Measurements from ENCODE around the gene RPS6KL1. TPM values are rescaled to one million over a fixed set of nuclear protein-coding genes. Genes with fewer than 3 reads are reported as not detected.

RPS6KL1 gene
- 6.1 and 11.8 TPM in 2 replicates for total RNA-seq

GRCh38 chr14:74922752-74923401, at the start of gene RPS6KL1:
RPS6KL1 (minus strand) TSS chr14:74923260; CDS start chr14:74921541, 1,719 bp downstream.

GRCh38 chr14:74955229-74956026, 32.4 kb upstream of the RPS6KL1 start, which contains the start of gene PGF:
PGF (minus strand) TSS chr14:74955597; CDS start chr14:74955242, 355 bp downstream.

GRCh38 chr14:74881431-74882102, 41.5 kb downstream of the RPS6KL1 start, which contains the start of gene DLST:
DLST (plus strand) TSS chr14:74881916; CDS start chr14:74881954, 38 bp downstream.

GRCh38 chr14:74875941-74876913, 46.8 kb downstream of the RPS6KL1 start, which contains the start of gene PROX2:
PROX2 (minus strand) TSS chr14:74876145; CDS start chr14:74863834, 12,311 bp downstream.

Other genes with a start within 250 kb of the RPS6KL1 start
- 26.6 and 29.6 TPM in 2 replicates for gene AREL1, start 210.2 kb downstream of the RPS6KL1 start, total RNA-seq
- 26.3 and 27.1 TPM in 2 replicates for gene FCF1, start 210.1 kb downstream of the RPS6KL1 start, total RNA-seq
- 24.3 and 43.1 TPM in 2 replicates for gene YLPM1, start 159.9 kb downstream of the RPS6KL1 start, total RNA-seq
- not detected in 2 replicates for gene PROX2, start 47.1 kb downstream of the RPS6KL1 start, total RNA-seq
- 50.0 and 63.7 TPM in 2 replicates for gene DLST, start 41.3 kb downstream of the RPS6KL1 start, total RNA-seq
- 285 and 395 TPM in 2 replicates for gene PGF, start 32.3 kb upstream of the RPS6KL1 start, total RNA-seq
- gene EIF2B2, start 79.7 kb upstream of the RPS6KL1 start, total RNA-seq: 160 and 165 TPM in 2 replicates
- 12.8 and 21.7 TPM in 2 replicates for gene MLH3, start 128.2 kb upstream of the RPS6KL1 start, total RNA-seq
- gene ACYP1, start 140.8 kb upstream of the RPS6KL1 start, total RNA-seq: 8.4 and 10.8 TPM in 2 replicates
- gene ZC2HC1C, start 146.4 kb upstream of the RPS6KL1 start, total RNA-seq: 0.90 and 0.94 TPM in 2 replicates
- 31.2 and 70.6 TPM in 2 replicates for gene NEK9, start 203.8 kb upstream of the RPS6KL1 start, total RNA-seq